ENCODE measurements around the gene SHC4.
"Not testable (repeated sequence)": the region's sequence is repeated elsewhere in the genome, so short reads cannot be mapped to it uniquely, and the experiment has no call there.

SHC4 gene, protein sequence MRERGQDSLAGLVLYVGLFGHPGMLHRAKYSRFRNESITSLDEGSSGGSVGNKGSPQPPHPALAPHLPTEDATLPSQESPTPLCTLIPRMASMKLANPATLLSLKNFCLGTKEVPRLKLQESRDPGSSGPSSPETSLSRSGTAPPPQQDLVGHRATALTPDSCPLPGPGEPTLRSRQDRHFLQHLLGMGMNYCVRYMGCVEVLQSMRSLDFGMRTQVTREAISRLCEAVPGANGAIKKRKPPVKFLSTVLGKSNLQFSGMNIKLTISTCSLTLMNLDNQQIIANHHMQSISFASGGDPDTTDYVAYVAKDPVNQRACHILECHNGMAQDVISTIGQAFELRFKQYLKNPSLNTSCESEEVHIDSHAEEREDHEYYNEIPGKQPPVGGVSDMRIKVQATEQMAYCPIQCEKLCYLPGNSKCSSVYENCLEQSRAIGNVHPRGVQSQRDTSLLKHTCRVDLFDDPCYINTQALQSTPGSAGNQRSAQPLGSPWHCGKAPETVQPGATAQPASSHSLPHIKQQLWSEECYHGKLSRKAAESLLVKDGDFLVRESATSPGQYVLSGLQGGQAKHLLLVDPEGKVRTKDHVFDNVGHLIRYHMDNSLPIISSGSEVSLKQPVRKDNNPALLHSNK

DNA sequence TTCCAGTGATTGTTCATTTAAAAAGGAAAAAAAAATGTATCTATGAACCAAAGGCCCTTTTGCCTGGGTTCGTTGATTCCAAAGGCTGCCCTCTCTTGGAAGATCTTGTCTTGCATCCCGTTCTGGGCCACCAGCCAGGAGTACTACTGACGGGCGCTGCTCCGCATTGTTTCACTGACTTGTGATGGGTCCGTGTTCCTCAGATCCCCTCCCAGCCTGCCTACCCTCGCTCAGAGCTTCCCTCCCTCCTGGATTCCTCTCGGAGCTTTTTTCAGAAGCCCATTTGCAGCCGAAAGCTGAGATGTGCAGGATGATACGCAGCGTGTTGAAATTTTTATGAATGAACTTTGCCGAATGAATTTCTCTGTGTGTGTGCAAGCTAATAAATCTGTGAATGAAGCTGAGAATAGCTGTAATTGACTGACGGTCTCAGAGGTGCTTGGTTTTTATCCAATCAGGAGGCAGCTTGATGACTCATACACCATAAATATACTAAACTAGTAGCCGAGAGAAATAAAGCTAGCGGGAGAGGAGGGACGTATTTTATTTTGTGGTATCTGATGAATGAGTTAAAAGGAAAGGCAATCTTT, at the start of gene SHC4:
Gene SHC4 (minus strand): TSS at position 396 of the 590 bp plus-strand sequence. CDS start 904 bp downstream, outside the sequence.
- peak; percentile 86 for DNase-seq

DNA sequence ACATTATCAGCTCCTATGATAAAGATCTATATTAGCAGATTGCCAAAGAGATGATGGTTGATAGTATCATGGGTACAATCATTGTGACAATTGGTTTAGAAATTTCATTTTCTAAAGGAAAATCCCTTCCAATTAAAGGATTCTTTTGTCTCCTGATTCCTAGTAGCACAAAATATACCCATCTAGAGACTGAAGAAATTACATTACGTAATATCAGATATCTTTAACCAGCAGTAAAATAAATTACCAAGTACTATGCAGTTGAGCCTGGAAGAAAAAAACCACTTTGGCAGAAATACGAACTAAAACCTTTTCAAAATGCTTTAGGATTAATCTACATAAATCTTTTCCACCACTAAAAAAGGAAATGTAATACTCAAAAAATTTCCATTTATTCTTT, 35.6 kb upstream of the SHC4 start:
- DNase-seq = no peak

DNA sequence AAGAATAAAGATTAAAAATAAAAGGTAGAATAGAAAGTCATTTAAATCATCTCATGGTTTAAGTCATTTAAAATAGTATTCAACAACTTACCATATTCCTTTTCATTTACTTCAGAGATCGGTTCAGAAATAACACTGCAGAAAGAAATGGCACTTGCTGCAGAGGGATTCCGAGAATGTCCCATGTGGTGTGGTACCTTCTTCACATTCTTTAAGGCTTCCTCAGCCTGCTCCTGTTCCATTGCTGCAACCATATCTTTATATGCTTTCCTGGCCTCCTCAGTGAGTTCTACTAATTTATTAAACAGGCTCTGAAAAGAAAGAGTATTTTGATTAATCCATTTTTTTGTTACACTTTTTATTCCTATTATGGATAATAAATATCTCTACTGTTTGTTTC, 32.6 kb upstream of the SHC4 start:
- DNase-seq = no peak

DNA sequence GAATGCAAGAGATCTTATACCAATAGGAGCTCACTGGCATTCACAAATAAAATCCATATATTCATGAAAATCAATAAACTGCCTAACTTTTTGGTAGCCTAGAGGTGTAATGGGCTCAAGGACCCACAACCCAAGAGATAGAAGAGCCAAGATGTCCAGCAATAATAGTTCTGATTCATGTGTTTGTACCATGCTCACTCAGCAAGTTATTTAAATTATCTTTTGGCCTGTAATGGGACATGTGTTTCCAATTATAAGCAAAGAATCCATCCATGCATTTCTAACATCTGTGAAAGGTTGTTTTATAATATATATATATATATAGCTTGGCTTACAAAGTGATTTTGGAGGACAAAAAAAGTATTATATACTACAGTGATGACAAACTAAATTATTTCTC, 29.7 kb upstream of the SHC4 start:
- no peak for DNase-seq

DNA sequence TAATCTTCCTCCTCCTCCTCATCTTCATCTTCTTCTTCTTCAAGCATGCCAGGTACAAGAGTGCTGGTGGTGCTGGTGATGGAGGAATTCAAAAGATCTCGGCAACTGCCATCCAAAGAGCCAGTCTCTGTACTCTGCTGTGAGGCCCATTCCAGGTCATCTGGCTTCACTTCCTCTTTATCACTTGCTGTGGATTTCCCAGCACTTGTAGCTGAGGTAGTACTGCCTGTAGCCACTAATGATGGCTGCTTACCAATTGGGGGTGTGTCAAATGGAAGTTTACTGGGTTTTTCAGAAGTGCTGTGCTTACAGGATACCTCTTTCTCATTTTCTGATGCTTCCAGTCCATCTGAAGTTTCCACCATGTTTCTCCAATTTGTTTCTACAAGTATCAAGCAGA, 28.8 kb upstream of the SHC4 start:
- no peak for DNase-seq

DNA sequence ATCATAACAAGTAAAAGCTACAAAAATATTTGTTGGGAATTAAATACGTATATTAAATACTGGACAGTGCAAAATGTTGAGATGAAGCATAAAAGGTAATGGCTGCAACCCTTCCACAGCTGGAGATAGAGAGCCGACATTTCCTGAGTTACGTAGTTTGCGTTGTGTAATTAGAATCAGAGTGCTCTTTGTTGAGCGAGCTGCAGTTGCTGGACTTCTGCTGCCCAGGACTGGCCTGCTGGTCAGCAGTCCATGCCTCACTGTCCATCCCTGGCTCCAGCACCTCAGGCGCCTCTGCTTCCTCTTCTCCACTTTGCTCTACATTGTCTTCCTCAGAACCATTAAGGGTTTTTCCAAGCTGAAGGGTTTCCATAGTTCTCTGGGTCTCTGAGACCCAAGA, 28.4 kb upstream of the SHC4 start:
- DNase-seq = no peak

DNA sequence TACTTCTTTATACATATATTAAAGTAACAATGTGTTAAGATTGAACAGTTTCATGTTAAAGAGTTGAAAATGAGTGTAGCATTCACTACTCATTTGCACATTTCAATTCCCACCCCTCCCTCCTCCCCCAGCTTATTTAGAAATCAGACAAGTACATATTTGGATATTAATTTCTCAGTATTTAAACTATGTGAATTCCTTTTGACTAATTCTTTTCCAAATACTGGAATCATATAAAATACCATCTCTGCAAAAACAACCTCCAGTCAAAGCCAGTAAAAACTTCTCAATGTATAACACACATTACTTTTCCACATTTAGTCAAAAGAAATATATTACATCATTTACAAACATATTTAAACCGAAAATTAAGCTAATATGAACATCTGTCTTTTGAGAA, 25.5 kb upstream of the SHC4 start:
- DNase-seq = no peak

DNA sequence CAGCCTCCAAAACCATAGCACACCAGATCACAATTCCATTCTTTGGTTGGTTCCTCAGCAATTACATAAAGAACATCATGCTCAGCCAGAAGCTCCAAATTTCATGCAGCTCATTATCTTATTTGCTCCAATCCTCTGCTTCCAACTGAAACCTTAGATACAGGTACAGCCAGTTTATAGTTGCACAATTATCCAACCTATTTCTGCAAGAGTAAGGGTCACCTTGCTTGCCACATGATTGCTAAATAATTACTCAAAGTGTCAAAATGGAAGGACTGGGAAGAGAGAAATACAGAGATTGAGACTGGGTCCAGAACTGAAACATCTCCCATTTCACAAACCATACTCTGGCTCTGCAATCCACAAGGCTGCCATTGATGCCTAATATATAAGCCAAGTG, 23.4 kb upstream of the SHC4 start:
- no peak for DNase-seq

DNA sequence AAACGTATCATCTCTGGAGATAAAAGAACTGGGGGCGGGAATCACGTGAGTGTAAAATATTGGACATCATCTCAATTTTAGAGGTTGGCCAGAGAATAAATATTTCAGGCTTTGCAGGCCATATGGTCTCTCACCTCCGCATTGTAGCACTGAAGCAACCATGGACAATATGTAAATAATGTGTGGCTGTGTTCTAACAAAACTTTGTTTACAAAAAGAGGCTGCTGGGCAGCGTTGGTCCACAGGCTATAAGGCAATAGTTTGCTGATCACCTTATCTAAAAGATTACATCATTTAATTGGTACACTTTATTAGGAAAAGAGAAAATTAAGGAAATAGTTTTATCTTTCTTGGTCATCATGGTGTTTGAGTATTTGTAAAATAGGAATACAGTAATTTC, 22.5 kb upstream of the SHC4 start:
- DNase-seq = no peak

DNA sequence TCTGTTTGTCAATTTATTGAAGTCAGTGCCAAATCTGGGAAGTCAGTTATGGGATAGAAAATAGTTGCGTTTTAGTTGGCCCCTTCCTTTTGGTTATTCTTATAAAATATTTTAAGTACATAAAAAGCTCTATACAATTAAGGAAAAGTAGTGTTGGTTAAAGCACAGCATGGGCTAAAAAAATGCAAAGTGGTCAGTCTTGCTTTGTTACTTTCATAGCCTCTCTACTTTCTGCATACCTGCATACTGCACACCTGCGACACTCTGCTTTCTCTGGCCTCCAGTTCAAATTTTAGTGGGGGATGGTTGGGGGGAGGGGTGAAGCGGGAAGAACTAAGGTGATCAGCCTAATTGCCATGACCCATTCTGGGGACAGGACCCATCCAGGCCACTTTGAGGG, 21.8 kb upstream of the SHC4 start:
- no peak for DNase-seq

DNA sequence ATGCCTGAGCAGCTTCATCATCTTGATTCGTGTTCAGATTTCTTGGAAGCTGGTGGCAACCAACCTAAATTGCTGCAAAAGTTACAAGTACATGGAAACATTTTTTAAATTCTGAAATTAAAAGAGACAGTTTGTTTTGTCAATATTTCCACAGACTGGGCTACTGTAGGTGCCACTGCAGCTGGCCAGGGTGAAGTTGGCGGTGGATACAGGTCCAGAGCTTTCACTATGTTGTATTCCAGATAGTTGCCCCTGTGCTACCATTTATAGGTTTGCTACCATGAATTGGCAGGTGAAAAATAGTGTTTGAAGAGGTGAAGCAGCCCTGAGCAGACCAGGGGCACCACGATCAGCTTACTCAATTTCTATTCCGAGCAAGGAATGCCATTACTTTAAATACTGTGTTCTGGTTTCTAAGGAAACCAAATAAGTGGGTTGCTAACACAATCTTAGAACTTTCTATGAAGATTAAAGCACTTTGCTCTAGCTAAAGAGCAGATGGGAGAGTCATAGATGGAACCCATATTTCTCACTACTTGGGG, 21.2 kb upstream of the SHC4 start:
- DNase-seq = peak; percentile 43

DNA sequence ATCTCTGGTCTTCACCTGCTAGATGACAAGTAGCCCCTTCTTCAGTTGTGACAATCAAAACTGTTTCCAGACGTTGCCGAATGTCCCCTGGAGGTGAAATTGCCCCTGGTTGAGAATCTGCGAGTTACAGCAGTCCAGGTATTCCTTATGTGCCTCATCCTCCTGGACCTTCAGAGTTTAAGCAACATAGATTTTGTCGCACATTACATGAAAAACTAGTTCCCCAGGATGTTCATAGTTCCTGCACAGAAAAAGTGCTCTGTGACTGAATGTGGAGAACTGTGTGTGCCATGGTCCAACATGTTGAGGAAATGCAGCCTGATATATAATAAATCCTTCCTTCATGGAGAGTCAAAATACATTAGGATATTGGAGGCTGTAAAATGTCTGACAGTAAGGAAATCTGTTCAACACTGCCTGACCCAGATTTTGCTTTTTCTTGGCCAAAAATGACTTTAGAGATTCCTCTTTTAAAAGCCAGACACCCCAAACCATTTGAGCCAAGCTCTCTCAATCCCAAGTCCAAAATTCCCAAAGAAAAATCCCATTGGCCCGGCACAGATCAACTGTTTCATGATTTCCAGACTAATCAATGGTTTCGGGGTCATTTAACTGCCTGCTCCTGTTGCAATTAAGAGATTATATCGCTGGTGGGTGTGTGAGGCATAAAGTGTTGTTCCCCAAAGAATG, 20.4 kb upstream of the SHC4 start:
- DNase-seq = no peak

DNA sequence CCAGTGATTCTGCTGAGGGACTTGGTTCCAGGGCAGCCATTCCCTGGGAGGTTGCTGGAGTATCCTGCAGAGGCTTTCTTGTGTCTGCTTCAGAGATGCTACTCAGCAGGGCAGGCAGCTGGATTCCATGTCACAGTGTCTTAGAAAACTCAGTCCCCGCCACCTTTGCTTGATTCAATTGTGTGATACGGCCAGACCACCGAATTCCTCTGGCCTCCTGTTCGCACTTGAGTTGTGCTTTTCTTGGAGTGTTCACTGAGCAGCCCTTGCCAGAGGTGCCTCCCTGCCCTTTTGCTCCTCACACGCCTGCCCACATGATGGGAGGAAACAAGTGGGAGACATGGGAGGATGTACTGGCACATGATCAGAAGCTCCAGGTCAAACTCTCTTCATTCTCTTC, 19.6 kb upstream of the SHC4 start:
- DNase-seq = no peak

DNA sequence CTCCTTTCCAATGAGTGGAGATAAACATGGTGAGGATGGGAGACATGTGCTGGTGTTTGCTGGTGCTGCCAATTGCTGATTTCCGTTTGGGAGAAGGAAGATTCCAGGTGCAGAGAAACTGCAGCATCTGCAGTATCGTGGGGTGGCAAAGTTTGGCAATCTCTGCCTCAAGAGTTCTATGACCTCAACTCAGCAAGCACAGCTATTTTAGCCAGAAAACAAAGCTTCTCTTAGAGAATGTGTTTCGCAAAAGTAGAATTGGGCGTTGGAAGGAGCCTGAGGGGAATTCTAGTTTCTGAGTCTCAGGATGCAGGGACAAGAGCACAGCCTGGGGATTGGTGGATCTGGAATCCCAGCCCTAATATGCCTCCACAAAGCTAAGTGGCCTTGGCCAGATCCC, 18.2 kb upstream of the SHC4 start:
- DNase-seq = no peak

DNA sequence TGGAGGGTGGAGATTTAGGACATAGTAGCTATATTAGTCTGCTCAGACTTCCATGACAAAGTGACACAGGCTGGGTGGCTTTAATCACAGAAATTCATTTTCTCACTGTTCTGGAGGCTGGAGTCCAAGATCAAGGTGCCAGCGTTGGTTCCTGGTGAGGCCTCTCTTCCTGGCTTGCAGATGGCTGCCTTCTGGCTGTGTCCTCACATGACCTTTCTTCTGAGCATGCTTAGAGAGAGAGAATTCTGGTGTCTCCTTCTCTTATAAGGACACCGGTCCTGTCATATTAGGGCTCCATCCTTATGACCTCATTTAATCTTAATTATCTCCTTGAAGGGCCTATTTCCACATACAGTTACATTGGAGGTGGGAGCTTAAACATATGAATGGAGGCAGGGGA, 14.9 kb upstream of the SHC4 start:
- no peak for DNase-seq

DNA sequence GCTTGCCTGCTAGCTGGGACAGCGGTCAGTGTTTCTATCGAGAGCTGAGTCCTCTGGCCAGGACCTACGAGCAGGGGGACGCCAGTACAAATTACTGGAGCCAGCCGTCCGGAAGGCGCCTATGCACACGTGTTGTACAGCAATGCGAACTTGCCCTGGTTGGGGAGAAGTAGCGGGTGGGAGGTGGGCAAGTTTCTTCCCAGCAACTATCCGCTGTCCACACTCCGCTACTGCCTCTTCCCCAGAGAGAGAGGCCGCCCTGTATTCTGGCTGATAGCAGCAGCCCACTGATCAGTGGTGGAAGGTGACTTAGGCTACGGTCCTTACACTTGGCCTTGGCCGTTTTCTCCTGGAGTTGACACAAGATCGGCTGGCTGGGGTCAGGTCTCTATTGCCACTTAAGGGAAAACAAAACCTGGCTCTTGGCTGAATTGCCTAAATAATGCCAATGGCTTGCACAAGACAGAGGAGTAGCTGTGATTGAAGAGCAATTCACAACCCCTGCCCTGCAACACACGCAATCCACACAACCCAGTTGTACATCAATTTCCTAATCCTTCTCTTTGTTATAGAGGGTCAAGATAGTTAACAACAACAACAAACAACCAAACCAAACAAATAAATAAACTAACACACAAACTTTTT, 12.8 kb upstream of the SHC4 start:
- no peak for DNase-seq

DNA sequence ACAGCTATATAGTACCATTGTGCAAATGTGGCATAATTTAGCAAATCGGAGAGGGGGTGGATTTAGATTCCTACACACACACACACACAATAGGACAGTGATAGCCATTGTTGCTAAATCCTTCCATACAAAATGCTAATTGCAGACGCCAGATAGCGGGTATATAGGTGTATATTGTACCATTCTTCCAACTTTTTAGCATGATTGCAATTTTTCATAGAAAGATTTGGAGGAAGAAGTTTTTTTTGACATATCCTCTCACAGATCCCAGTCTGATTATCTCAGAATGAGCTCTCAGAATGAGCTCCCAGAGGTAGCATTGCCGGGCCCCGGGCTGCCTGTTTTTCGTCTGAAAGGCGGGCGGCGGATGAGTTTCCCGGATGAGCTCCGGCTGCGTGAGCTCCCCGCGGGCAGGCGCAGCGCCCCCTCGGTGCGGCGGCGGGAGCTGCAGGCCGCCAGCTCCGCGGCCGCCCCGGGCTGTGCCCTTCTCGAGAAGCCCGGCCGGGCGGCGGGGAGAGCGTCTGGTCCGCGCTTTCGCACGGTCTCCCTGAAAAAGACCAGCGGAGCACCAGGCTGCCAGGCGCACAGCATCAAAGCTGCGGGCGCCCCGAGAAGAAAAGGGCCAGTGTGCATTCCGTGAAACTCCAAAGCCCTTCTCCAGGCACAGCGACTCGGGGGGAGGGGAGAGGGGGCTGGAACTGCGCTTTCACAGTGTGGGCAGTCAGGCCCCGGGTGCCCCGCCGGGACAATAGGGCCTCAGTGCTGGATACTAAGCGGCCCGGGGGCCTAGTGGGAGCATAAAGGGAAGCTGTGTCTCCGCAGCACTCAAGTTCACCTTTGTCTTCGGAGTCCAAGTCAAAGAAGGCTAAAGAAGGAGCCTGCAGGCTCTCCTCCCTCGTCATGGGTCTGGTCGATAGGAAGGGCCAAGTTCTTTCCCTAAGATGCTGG, 12.0 kb upstream of the SHC4 start:
- DNase-seq = peak; percentile 88

DNA sequence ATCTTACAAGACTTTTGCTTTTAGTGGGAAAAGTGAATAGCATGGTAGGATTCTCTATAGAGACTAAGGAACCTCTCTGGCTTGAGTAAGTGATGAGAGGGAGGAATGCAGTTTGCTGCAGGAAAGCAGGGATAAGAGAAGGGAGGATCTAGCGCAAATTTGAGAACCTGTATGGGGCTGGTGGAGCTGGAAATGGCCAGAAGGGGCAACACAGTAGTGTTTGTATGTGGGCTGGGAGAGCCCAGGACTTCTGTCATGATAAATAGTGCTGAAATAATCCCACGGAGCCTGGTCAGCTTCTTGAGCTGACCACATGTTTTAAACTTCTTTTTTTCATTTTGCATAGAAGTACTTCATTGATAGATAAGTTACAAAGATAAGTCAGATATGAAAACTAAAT, 11.2 kb upstream of the SHC4 start:
- DNase-seq = no peak

DNA sequence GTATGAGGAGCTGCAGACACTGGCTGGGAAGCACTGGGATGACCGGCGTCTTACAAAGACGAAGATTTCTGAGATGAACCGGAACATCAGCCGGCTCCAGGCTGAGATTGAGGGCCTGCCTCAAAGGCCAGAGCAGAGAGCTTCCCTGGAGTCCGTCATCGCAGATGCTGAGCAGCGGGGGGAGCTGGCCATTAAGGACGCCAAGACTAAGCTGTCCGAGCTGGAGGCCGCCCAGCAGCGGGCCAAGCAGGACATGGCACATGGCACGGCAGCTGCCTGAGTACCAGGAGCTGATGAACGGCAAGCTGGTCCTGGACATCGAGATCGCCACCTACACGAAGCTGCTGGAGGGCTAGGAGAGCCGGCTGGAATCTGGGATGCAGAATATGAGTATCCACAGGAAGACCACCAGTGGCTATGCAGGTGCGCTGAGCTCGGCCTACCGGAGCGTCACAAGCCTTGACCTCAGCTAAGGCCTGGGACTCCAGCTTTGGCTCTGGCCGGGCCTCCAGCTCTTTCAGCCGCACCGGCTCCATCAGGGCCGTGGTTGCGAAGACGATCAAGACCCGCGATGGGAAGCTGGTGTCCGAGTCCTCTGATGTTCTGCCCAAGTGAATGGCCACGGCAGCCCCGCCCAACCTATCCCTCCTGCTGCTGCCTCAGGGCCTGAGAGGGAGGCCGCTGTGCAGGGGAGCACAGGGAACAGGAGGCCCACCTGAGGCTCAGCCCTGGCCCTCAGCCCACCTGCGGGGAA, 9.2 kb upstream of the SHC4 start:
- no peak for DNase-seq

DNA sequence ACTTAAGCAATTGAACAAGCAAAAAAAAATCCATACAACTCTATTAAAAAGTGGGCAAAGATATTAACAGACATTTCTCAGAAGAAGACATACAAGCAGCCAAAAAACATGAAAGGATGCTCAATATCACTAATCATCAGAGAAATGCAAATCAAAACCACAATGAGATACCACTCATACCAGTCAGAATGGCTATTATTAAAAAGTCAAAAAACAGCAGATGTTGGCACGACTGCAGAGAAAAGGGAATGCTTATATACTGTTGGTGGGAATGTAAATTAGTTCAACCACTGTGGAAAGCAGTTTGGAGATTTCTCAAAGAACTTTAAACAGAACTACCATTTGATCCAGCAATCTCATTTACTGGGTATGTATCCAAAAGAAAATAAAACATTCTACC, 7.2 kb upstream of the SHC4 start:
- not testable (repeated sequence) for DNase-seq

DNA sequence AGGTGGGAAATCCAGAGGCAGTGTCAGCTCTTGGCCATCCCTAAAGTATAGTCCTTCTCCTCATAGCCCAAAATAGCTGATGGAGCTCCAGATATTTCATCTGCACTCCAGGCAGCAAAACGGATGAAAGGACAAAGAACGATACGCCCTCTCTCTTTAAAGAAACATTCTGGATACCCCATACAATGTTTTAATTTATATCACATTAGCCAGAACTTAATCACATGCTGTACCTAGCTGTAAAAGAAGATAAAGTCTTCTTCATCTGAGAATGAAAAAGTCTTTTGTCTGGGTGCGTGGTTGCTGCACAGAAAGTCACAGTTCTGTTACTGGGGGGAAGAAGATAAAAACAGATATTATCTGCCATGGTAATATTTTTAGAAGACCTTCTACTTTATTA, 4.3 kb upstream of the SHC4 start:
- no peak for DNase-seq
